Heart right ventricle (tissue), 16 donors: Measurements from ENCODE around the gene EEF1B2. TPM values are rescaled to one million over a fixed set of nuclear protein-coding genes. Genes with fewer than 3 reads are reported as not detected.
"Not testable (repeated sequence)": the region's sequence is repeated elsewhere in the genome, so short reads cannot be mapped to it uniquely, and the experiment has no call there.

Source experiments
- ATAC-seq, 8 donors: fragments of 200-7000 bp; cut with Tn5 transposase; one replicate each; pipeline ENCODE4 v1.9.1; 2020; ENCODE audit warnings: mild to moderate bottlenecking in 8 of 8, moderate library complexity in 8 of 8, moderate number of reproducible peaks in 1 of 8
- DNase-seq, 2 donors: peaks; one replicate each; pipeline ENCODE4 v3.0.0-alpha.2; 2020
- H3K27ac ChIP-seq, 10 donors: fragments of 200-600 bp; sonication (generic) in 2 of 10; one replicate each; pipeline versions ENCODE4 v1.5.0 to v1.8.0; 2020 to 2022; ENCODE audit warnings: mild to moderate bottlenecking in 3 of 10
- H3K27me3 ChIP-seq, 7 donors: fragments of 200-600 bp; one replicate each; pipeline ENCODE4 v1.8.0; 2021 to 2022; ENCODE audit warnings: mild to moderate bottlenecking in 2 of 7
- H3K36me3 ChIP-seq, 9 donors: fragments of 200-600 bp; sonication (generic) in 1 of 9; one replicate each; pipeline versions ENCODE4 v1.5.0 to v1.8.0; 2020 to 2022; ENCODE audit warnings: mild to moderate bottlenecking in 2 of 9
- H3K4me1 ChIP-seq, 9 donors: fragments of 200-600 bp; sonication (generic) in 1 of 9; one replicate each; pipeline versions ENCODE4 v1.5.0 to v1.8.0; 2020 to 2022; ENCODE audit warnings: mild to moderate bottlenecking in 4 of 9
- H3K4me3 ChIP-seq, 10 donors: fragments of 200-600 bp; sonication (generic) in 2 of 10; one replicate each; pipeline versions ENCODE4 v1.5.0 to v1.8.0; 2020 to 2022; ENCODE audit warnings: mild to moderate bottlenecking in 7 of 10, moderate library complexity in 2 of 10
- H3K9me3 ChIP-seq, 11 donors: fragments of 200-600 bp in 10 of 11; sonication (generic) in 2 of 11; one replicate each; pipeline versions ENCODE4 v1.5.0 to v1.8.0; 2013 to 2022; ENCODE audit warnings: mild to moderate bottlenecking in 2 of 11, control low read depth in 1 of 11, moderate library complexity in 1 of 11
- CTCF ChIP-seq, 9 donors: fragments of 200-600 bp; sonication (generic) in 2 of 9; IDR thresholded peaks; one replicate each; pipeline versions ENCODE4 v1.5.0 to v1.8.0; 2021 to 2022; ENCODE audit warnings: antibody characterized with exemption in 9 of 9, mild to moderate bottlenecking in 5 of 9, moderate library complexity in 1 of 9
- whole genome bisulfite sequencing, 2 donors: extraction: QIAGEN DNeasy Blood & Tissue Kit; methylation state at CpG; one replicate each; pipeline ENCODE4 v1.1.7; 2013; ENCODE audit warnings: inconsistent platforms in 1 of 2; 5-methylcytosine and 5-hydroxymethylcytosine counted together
- intact Hi-C, 10 donors: fragments of 100-400 bp; cut with DNase I; formaldehyde crosslinking; loops; one replicate each; pipeline versions ENCODE4 v1.11.1 to v1.14.2; 2022
- polyA plus RNA-seq, 2 donors: library from polyadenylated mRNA; stranded (reverse); fragments of 200-250 nt; gene quantifications; one replicate each; pipeline ENCODE4 v1.2.3, GENCODE V29; 2013
- total RNA-seq, 10 donors: library from RNA; stranded (reverse); fragmentation: NEBNext Ultra II Directional in 3 of 10; extraction: Animal tissue kit (Norgen Biotek cat#: 25700) in 3 of 10; gene quantifications; one replicate each; pipeline versions ENCODE4 v1.2.1 to v1.2.4, GENCODE V29; 2021 to 2023
- donor health status: Arrhythmogenic right ventricular cardiomyopathy.
- donor health status: ischemic (EF 13 %, LVEDD 7.1; RV severe dilation, severe dysfunction).
- donor health status: healthy with polysubstance abuse.
- donor health status: DM: no; HTN: yes; CAD: no.
- donor health status: DM: no; HTN: no; CAD: no.
- donor health status: ischemic (EF 25% LVEDD 6.9; RV normal size, moderate dysfunction).
- donor health status: ischemic (EF 25% LVEDD 5.7; RV mildly dilated, moderate dysfunction).
- donor health status: healthy.
- donor health status: DM: yes; HTN: yes; CAD: no.
- donor health status: Ischemic cardiomyopathy.
- donor health status: ischemic (EF 35%, LVEDD 5.7; RV mildly dilated, moderate dysfunction).
- donor health status: nonischemic (EF 11% LVEDD 7.7; RV severe dilation, severe dysfunction).
- donor health status: DM: yes; HTN: yes; CAD: no.
- donor health status: PGD.
- donor health status: ischemic (EF 29% LVEDD 5.4; RV normal size, mild dysfunction).
- donor health status: nonischemic (EF 23%, LVEDD 6.1; RV moderate dilation, normal function).

Gene EEF1B2
- total and polyA plus RNA-seq, 12 donors = 205 to 813 (median 228) TPM

GRCh38 chr2:206176121-206176520, 16.4 kb downstream of the EEF1B2 start:
- 84 to 88% methylated on average over 2 of the region's 2 CpGs for WGBS, 2 donors
- Histone ChIP-seq H3K9me3 (no peaks in the 10 kb centered on the region), H3K4me1 (no peaks in the 10 kb centered on the region), H3K27me3 (no peaks in the 10 kb centered on the region), H3K4me3 (no peak overlapping the region), H3K27ac (no peak overlapping the region), H3K36me3 (no peaks in the 10 kb centered on the region)
- intact Hi-C loops = loop anchor here in 1 of 10 donors (10.0 kb wide), 1 partner anchor 79 kb away; no protein-coding TSS in a partner anchor
- DNase-seq = no peak
- no peak for TF ChIP-seq CTCF (IDR thresholded peaks at IDR 0.05)
- ATAC-seq = peak in 2 of 8 donors; percentile 22 to 64

GRCh38 chr2:206176901-206177300, 17.2 kb downstream of the EEF1B2 start:
- WGBS, 2 donors = 54% methylated on average over 3 of the region's 3 CpGs
- H3K27ac ChIP-seq = no peak overlapping the region
- no peak for TF ChIP-seq CTCF (IDR thresholded peaks at IDR 0.05)
- DNase-seq (no peak), ATAC-seq (peak in 1 of 8 donors; percentile 38)
- no peak overlapping the region for H3K4me3 ChIP-seq
- no peaks in the 10 kb centered on the region for H3K9me3 ChIP-seq
- H3K36me3 ChIP-seq = no peaks in the 10 kb centered on the region
- intact Hi-C loops = loop anchor here in 1 of 10 donors (10.0 kb wide), 1 partner anchor 78 kb away; no protein-coding TSS in a partner anchor
- no peaks in the 10 kb centered on the region for H3K4me1 ChIP-seq
- H3K27me3 ChIP-seq = no peaks in the 10 kb centered on the region

GRCh38 chr2:206181526-206181925, 21.8 kb downstream of the EEF1B2 start:
- H3K4me3 ChIP-seq, H3K27ac ChIP-seq, H3K36me3 ChIP-seq, H3K27me3 ChIP-seq, intact Hi-C loops, DNase-seq, H3K9me3 ChIP-seq, H3K4me1 ChIP-seq, ATAC-seq: not testable (repeated sequence)
- WGBS, 2 donors = 89 to 90% methylated on average over 6 of the region's 6 CpGs

GRCh38 chr2:206189691-206190090, 30.0 kb downstream of the EEF1B2 start:
- ATAC-seq (no peak), DNase-seq (no peak)
- no peaks in the 10 kb centered on the region for H3K9me3 ChIP-seq
- no peak for TF ChIP-seq CTCF (IDR thresholded peaks at IDR 0.05)
- no peak overlapping the region for H3K4me3 ChIP-seq
- H3K27me3 ChIP-seq = peaks cover 0 to 4% (median 0%) of the 10 kb centered on the region in 7 donors
- H3K27ac ChIP-seq = no peak overlapping the region
- H3K4me1 ChIP-seq = peaks cover 0 to 5% (median 0%) of the 10 kb centered on the region in 9 donors
- WGBS, 2 donors = 80 to 81% methylated on average over 3 of the region's 3 CpGs
- H3K36me3 ChIP-seq = no peaks in the 10 kb centered on the region
- intact Hi-C loops = no loop called here

GRCh38 chr2:206190111-206190510, 30.4 kb downstream of the EEF1B2 start:
- H3K4me3 ChIP-seq = no peak overlapping the region
- no peaks in the 10 kb centered on the region for H3K36me3 ChIP-seq
- intact Hi-C loops = no loop called here
- H3K27me3 ChIP-seq = peaks cover 0 to 4% (median 0%) of the 10 kb centered on the region in 7 donors
- no peak for TF ChIP-seq CTCF (IDR thresholded peaks at IDR 0.05)
- DNase-seq (no peak), ATAC-seq (no peak)
- peaks cover 0 to 5% (median 0%) of the 10 kb centered on the region in 9 donors for H3K4me1 ChIP-seq
- 80 to 84% methylated on average over 2 of the region's 2 CpGs for WGBS, 2 donors
- H3K9me3 ChIP-seq = no peaks in the 10 kb centered on the region
- H3K27ac ChIP-seq = no peak overlapping the region
